Mesodermal cell (in vitro differentiated cells): Measurements from ENCODE around the gene FAM222B.
"Not testable (repeated sequence)": the region's sequence is repeated elsewhere in the genome, so short reads cannot be mapped to it uniquely, and the experiment has no call there.

ENCODE experiments used
- H3K27ac ChIP-seq: 2 replicates; pipeline ENCODE4 v1.7.0; 2013; ENCODE audit warnings: mild to moderate bottlenecking, low read depth, low read length, moderate library complexity; ENCODE audit not compliant: severe bottlenecking
- H3K36me3 ChIP-seq: 2 replicates; pipeline ENCODE4 v1.7.1; 2013; ENCODE audit warnings: mild to moderate bottlenecking, low read length, moderate library complexity; ENCODE audit not compliant: control insufficient read depth, insufficient read depth
- H3K4me1 ChIP-seq: one replicate; pipeline ENCODE4 v1.7.1; 2013; ENCODE audit warnings: mild to moderate bottlenecking, low read length; ENCODE audit not compliant: insufficient read depth, control insufficient read depth, poor library complexity, severe bottlenecking
- H3K4me3 ChIP-seq: 2 replicates; pipeline ENCODE4 v1.7.0; 2013; ENCODE audit warnings: low read length, control low read depth, mild to moderate bottlenecking; ENCODE audit not compliant: insufficient read depth, poor library complexity, severe bottlenecking; ENCODE audit errors: extremely low read depth
- H3K9me3 ChIP-seq: 2 replicates; pipeline ENCODE4 v1.7.1; 2013; ENCODE audit warnings: mild to moderate bottlenecking, low read length, moderate library complexity; ENCODE audit not compliant: control insufficient read depth
- WGBS, 2 experiments: methylation state at CpG; one replicate each; pipeline ENCODE4 v1.1.5; 2013; ENCODE audit warnings: missing lambda C conversion rate in 2 of 2; ENCODE audit not compliant: insufficient coverage in 2 of 2; 5-methylcytosine and 5-hydroxymethylcytosine counted together

The FAM222B gene

GRCh38 chr17:28812091-28812747, 30.4 kb downstream of the FAM222B start:
- 0% methylated on average over 25 to 29 of the region's 47 CpGs for WGBS, 2 experiments

GRCh38 chr17:28811651-28812090, 30.9 kb downstream of the FAM222B start:
- Histone ChIP-seq H3K9me3 (no peaks in the 10 kb centered on the region), H3K4me1 (peaks cover 31% of the 10 kb centered on the region), H3K27ac (peak overlapping the region; percentile 98), H3K36me3 (peaks cover under 1% of the 10 kb centered on the region), H3K4me3 (peak overlapping the region; percentile 74)
- WGBS, 2 experiments = 7 to 13% methylated on average over 2 to 3 of the region's 6 CpGs

More at GRCh38 chr17:28812091-28812747, 30.4 kb downstream of the FAM222B start:
- Histone ChIP-seq H3K36me3 (no peaks in the 10 kb centered on the region), H3K27ac (peak overlapping the region; percentile 98), H3K4me1 (peaks cover 31% of the 10 kb centered on the region), H3K4me3 (peak overlapping the region; percentile 74), H3K9me3 (no peaks in the 10 kb centered on the region)

- peaks cover 31% of the 10 kb centered on the region for H3K4me1 ChIP-seq
- H3K36me3 ChIP-seq = peaks cover 13% of the 10 kb centered on the region
- WGBS, 2 experiments = no CpG with 5 or more reads among the region's 1 CpG
- no peak overlapping the region for H3K27ac ChIP-seq
- H3K9me3 ChIP-seq = no peaks in the 10 kb centered on the region
- H3K4me3 ChIP-seq = no peak overlapping the region
Measured at GRCh38 chr17:28810437-28810836, 32.2 kb downstream of the FAM222B start.

- no peaks in the 10 kb centered on the region for H3K9me3 ChIP-seq
- WGBS, 2 experiments = 17 to 80% methylated on average over 1 of the region's 2 CpGs
- H3K36me3 ChIP-seq = peaks cover 36% of the 10 kb centered on the region
- H3K27ac ChIP-seq = peak overlapping the region; percentile 97
- H3K4me3 ChIP-seq = peak overlapping the region; percentile 7
- peaks cover 27% of the 10 kb centered on the region for H3K4me1 ChIP-seq
Measured at GRCh38 chr17:28807925-28808634, 34.5 kb downstream of the FAM222B start.

GRCh38 chr17:28796062-28796461, 46.5 kb downstream of the FAM222B start:
- Histone ChIP-seq H3K9me3 (no peaks in the 10 kb centered on the region), H3K36me3 (peaks cover 36% of the 10 kb centered on the region), H3K4me1 (no peaks in the 10 kb centered on the region), H3K4me3 (no peak overlapping the region), H3K27ac (no peak overlapping the region)
- no CpG with 5 or more reads among the region's 2 CpGs for WGBS, 2 experiments

- H3K27ac ChIP-seq, H3K4me3 ChIP-seq, H3K4me1 ChIP-seq, H3K9me3 ChIP-seq: not testable (repeated sequence)
- WGBS, 2 experiments = 88 to 94% methylated on average over 11 to 12 of the region's 14 CpGs
- H3K36me3 ChIP-seq = peaks cover 30% of the 10 kb centered on the region
Measured at GRCh38 chr17:28794846-28795441, 47.6 kb downstream of the FAM222B start.

- H3K27ac ChIP-seq = no peak overlapping the region
- peaks cover 36% of the 10 kb centered on the region for H3K36me3 ChIP-seq
- WGBS, 2 experiments = 78 to 95% methylated on average over 2 of the region's 2 CpGs
- H3K9me3 ChIP-seq = no peaks in the 10 kb centered on the region
- no peak overlapping the region for H3K4me3 ChIP-seq
- no peaks in the 10 kb centered on the region for H3K4me1 ChIP-seq
Measured at GRCh38 chr17:28792877-28793661, 49.5 kb downstream of the FAM222B start.

- H3K36me3 ChIP-seq = peaks cover 28% of the 10 kb centered on the region
- 92 to 97% methylated on average over 4 of the region's 4 CpGs for WGBS, 2 experiments
Measured at GRCh38 chr17:28788100-28788499, 54.5 kb downstream of the FAM222B start.

GRCh38 chr17:28783161-28783560, 59.4 kb downstream of the FAM222B start:
- no peaks in the 10 kb centered on the region for H3K4me1 ChIP-seq
- H3K27ac ChIP-seq = no peak overlapping the region
- H3K9me3 ChIP-seq = no peaks in the 10 kb centered on the region
- no peak overlapping the region for H3K4me3 ChIP-seq
- WGBS, 2 experiments = 88 to 100% methylated on average over 1 of the region's 3 CpGs
- H3K36me3 ChIP-seq = peaks cover 23% of the 10 kb centered on the region

More at GRCh38 chr17:28788100-28788499, 54.5 kb downstream of the FAM222B start:
- H3K9me3 ChIP-seq = no peaks in the 10 kb centered on the region
- H3K4me1 ChIP-seq = no peaks in the 10 kb centered on the region
- no peak overlapping the region for H3K4me3 ChIP-seq
- H3K27ac ChIP-seq = no peak overlapping the region

- peaks cover 15% of the 10 kb centered on the region for H3K36me3 ChIP-seq
- 77 to 86% methylated on average over 5 to 6 of the region's 13 CpGs for WGBS, 2 experiments
Measured at GRCh38 chr17:28779601-28780000, 63.0 kb downstream of the FAM222B start.

More at GRCh38 chr17:28779601-28780000, 63.0 kb downstream of the FAM222B start:
- H3K9me3 ChIP-seq, H3K4me1 ChIP-seq, H3K27ac ChIP-seq, H3K4me3 ChIP-seq: not testable (repeated sequence)
